PC-3 (cell line): Measurements from ENCODE around the gene EPPIN. TPM values are rescaled to one million over a fixed set of nuclear protein-coding genes. Genes with fewer than 3 reads are reported as not detected.

ENCODE experiments used
- ATAC-seq: fragments of 200-7000 bp; cut with Tn5 transposase; 2 replicates; pipeline ENCODE4 v1.9.1; 2020; ENCODE audit warnings: mild to moderate bottlenecking, moderate library complexity
- BruUV-seq: library from RNA; stranded (reverse); fragments of 400-500 nt; replicated peaks from 2 replicates; lab custom pipeline; 2021; lab: Mats Ljungman, UMichigan
- CTCF ChIA-PET: fragments of 300-600 bp; sonication (Branson Sonifier 250); formaldehyde crosslinking; loops from one replicate; lab custom pipeline; 2022; ENCODE audit warnings: antibody characterized with exemption; lab: Charles Lee
- POLR2A ChIA-PET: fragments of 300-600 bp; sonication (Branson Sonifier 250); formaldehyde crosslinking; loops from one replicate; lab custom pipeline; 2022; ENCODE audit warnings: antibody characterized with exemption; ENCODE audit not compliant: unreplicated experiment; lab: Charles Lee
- DNase-seq: peaks from one replicate; pipeline ENCODE4 v3.0.0-alpha.2; 2015
- H2AFZ ChIP-seq: fragments of 300-600 bp; sonication (generic); 2 replicates; pipeline ENCODE4 v1.6.0; 2016; ENCODE audit warnings: antibody characterized with exemption, low read length
- H3F3A ChIP-seq: fragments of 300-600 bp; sonication (generic); one replicate; pipeline ENCODE4 v1.6.0; 2017; ENCODE audit warnings: antibody characterized with exemption, low read length, control low read depth, mild to moderate bottlenecking; ENCODE audit not compliant: unreplicated experiment
- H3K27ac ChIP-seq: fragments of 300-600 bp; sonication (generic); 2 replicates; pipeline ENCODE4 v1.5.1; 2016; ENCODE audit warnings: mild to moderate bottlenecking, low read length
- H3K27me3 ChIP-seq: fragments of 300-600 bp; sonication (generic); 2 replicates; pipeline ENCODE4 v1.6.1; 2016; ENCODE audit warnings: low read length, mixed read lengths
- H3K36me3 ChIP-seq: fragments of 300-600 bp; sonication (generic); 2 replicates; pipeline ENCODE4 v1.6.1; 2016; ENCODE audit warnings: low read depth, mixed run types, low read length, mixed read lengths
- H3K4me1 ChIP-seq: fragments of 300-600 bp; sonication (generic); 2 replicates; pipeline ENCODE4 v1.5.1; 2016; ENCODE audit warnings: low read length; ENCODE audit not compliant: insufficient read depth
- H3K4me2 ChIP-seq: fragments of 300-600 bp; sonication (generic); 2 replicates; pipeline ENCODE4 v1.6.0; 2016; ENCODE audit warnings: low read length
- H3K4me3 ChIP-seq: fragments of 300-600 bp; sonication (generic); 2 replicates; pipeline ENCODE4 v1.5.1; 2016; ENCODE audit warnings: mild to moderate bottlenecking, low read length, mixed read lengths
- H3K79me2 ChIP-seq: fragments of 300-600 bp; sonication (generic); 2 replicates; pipeline ENCODE4 v1.6.1; 2017; ENCODE audit warnings: low read length, mixed read lengths
- H3K9ac ChIP-seq: fragments of 300-600 bp; sonication (generic); 2 replicates; pipeline ENCODE4 v1.6.0; 2016; ENCODE audit warnings: mild to moderate bottlenecking, low read length
- H3K9me2 ChIP-seq: fragments of 300-600 bp; sonication (generic); replicated peaks from 2 replicates; pipeline ENCODE4 v1.6.1; 2016; ENCODE audit warnings: mixed run types, low read length, mixed read lengths
- H3K9me3 ChIP-seq: fragments of 300-600 bp; sonication (generic); 2 replicates; pipeline ENCODE4 v1.6.1; 2016; ENCODE audit warnings: low read length, mixed read lengths
- H4K20me1 ChIP-seq: fragments of 300-600 bp; sonication (generic); 2 replicates; pipeline ENCODE4 v1.6.1; 2016; ENCODE audit warnings: low read length, mixed read lengths
- CTCF ChIP-seq: fragments of 300-600 bp; sonication (generic); conservative IDR thresholded peaks from 2 replicates; pipeline ENCODE4 v1.5.1; 2017; ENCODE audit warnings: antibody characterized with exemption, low read depth, mild to moderate bottlenecking, low read length
- EZH2 ChIP-seq: fragments of 300-600 bp; sonication (generic); IDR thresholded peaks from one replicate; pipeline ENCODE4 v1.6.1; 2017; ENCODE audit warnings: antibody characterized with exemption, mild to moderate bottlenecking, low read length; ENCODE audit not compliant: unreplicated experiment
- EZH2phosphoT487 ChIP-seq: fragments of 300-600 bp; sonication (generic); IDR thresholded peaks from 2 replicates; pipeline ENCODE4 v1.6.1; 2018; ENCODE audit warnings: mild to moderate bottlenecking, antibody characterized with exemption, low read length, borderline replicate concordance
- intact Hi-C: fragments of 100-400 bp; cut with micrococcal nuclease; formaldehyde crosslinking; loops from 2 replicates; pipeline ENCODE4 v1.9.0; 2023
- total RNA-seq: library from RNA; depleted of rRNA; stranded (reverse); fragments of >200 nt; gene quantifications from 2 replicates; pipeline ENCODE4 v1.2.3, GENCODE V29; 2014

EPPIN gene
- total RNA-seq, 1 experiment from 2014 or later = not detected

- BruUV-seq = no TSS peak
- no peak for ATAC-seq
- TF ChIP-seq EZH2 (no peak), EZH2phosphoT487 (no peak)
- Histone ChIP-seq H3K27me3 (no peaks in the 10 kb centered on the region), H3K36me3 (no peaks in the 10 kb centered on the region), H3F3A (no peaks in the 10 kb centered on the region), H3K9me3 (no peaks in the 10 kb centered on the region), H3K9me2 (no peaks in the 10 kb centered on the region), H3K27ac (no peak overlapping the region), H4K20me1 (no peaks in the 10 kb centered on the region), H3K4me3 (no peak overlapping the region), H3K4me2 (no peak overlapping the region), H3K9ac (no peak overlapping the region), H3K4me1 (peaks cover 21% of the 10 kb centered on the region), H2AFZ (no peak overlapping the region), H3K79me2 (no peaks in the 10 kb centered on the region)
- intact Hi-C loops = no loop called here
- POLR2A ChIA-PET = no interaction called here
- DNase-seq = no peak
- CTCF ChIA-PET = no interaction called here
Observed at GRCh38 chr20:45510242-45510862, 36.8 kb downstream of the EPPIN start.

GRCh38 chr20:45509091-45509490, 38.1 kb downstream of the EPPIN start:
- intact Hi-C loops = no loop called here
- ATAC-seq (no peak), DNase-seq (no peak)
- Histone ChIP-seq H3K4me2 (no peak overlapping the region), H2AFZ (no peak overlapping the region), H3K27ac (no peak overlapping the region), H3K4me1 (peaks cover 21% of the 10 kb centered on the region), H3K9me2 (no peaks in the 10 kb centered on the region), H3K9ac (no peak overlapping the region), H3K27me3 (no peaks in the 10 kb centered on the region), H3K79me2 (no peaks in the 10 kb centered on the region), H4K20me1 (no peaks in the 10 kb centered on the region), H3F3A (no peaks in the 10 kb centered on the region), H3K9me3 (no peaks in the 10 kb centered on the region), H3K36me3 (no peaks in the 10 kb centered on the region), H3K4me3 (no peak overlapping the region)
- TF ChIP-seq EZH2 = no peak
- no peak for TF ChIP-seq CTCF
- POLR2A ChIA-PET = interaction anchor here (0.6 kb wide), 1 partner anchor 305 kb away, joined by 3 read pairs; no protein-coding TSS in a partner anchor
- CTCF ChIA-PET = no interaction called here
- no TSS peak for BruUV-seq

- CTCF ChIA-PET = no interaction called here
- Histone ChIP-seq H3K9me2 (no peaks in the 10 kb centered on the region), H3K9me3 (no peaks in the 10 kb centered on the region), H3F3A (no peaks in the 10 kb centered on the region), H3K79me2 (no peaks in the 10 kb centered on the region), H3K36me3 (no peaks in the 10 kb centered on the region), H2AFZ (no peak overlapping the region), H3K27me3 (no peaks in the 10 kb centered on the region), H3K4me2 (no peak overlapping the region), H3K4me3 (no peak overlapping the region), H3K9ac (no peak overlapping the region; the same call in 1 of the 2 replicates), H3K4me1 (peaks cover 21% of the 10 kb centered on the region), H3K27ac (peak overlapping the region; percentile 83), H4K20me1 (no peaks in the 10 kb centered on the region)
- BruUV-seq = no TSS peak
- DNase-seq (peak; percentile 50), ATAC-seq (peak; percentile 26)
- POLR2A ChIA-PET = no interaction called here
- TF ChIP-seq CTCF = no peak
- TF ChIP-seq EZH2phosphoT487 = no peak
- TF ChIP-seq EZH2 = no peak
- intact Hi-C loops = no loop called here
Observed at GRCh38 chr20:45508068-45508886, 38.9 kb downstream of the EPPIN start.
